CD4-positive, alpha-beta memory T cell (primary cell): ENCODE results near the gene GORASP1. TPM values are rescaled to one million over a fixed set of nuclear protein-coding genes. Genes with fewer than 3 reads are reported as not detected.

Source experiments
- CTCF ChIA-PET: fragments of 350-600 bp; sonication (Branson Sonifier 250); formaldehyde crosslinking; loops from one replicate; lab custom pipeline; 2021; ENCODE audit warnings: inconsistent platforms; ENCODE audit not compliant: partially characterized antibody; lab: Charles Lee
- POLR2A ChIA-PET: fragments of 350-600 bp; sonication (Branson Sonifier 250); formaldehyde crosslinking; loops from one replicate; lab custom pipeline; 2021; ENCODE audit not compliant: partially characterized antibody; lab: Charles Lee
- DNase-seq, 5 donors: peaks; one replicate each; pipeline versions ENCODE4 v3.0.0 to v3.0.0-alpha.2; 2020 to 2022; ENCODE audit warnings: mixed read lengths in 1 of 5
- H3K27ac ChIP-seq: one replicate; pipeline ENCODE4 v1.7.0; 2013; ENCODE audit warnings: low read depth, low read length
- H3K27me3 ChIP-seq: 2 replicates; pipeline ENCODE4 v1.7.0; 2013; ENCODE audit warnings: mild to moderate bottlenecking, low read length, moderate library complexity; ENCODE audit not compliant: insufficient read depth
- H3K36me3 ChIP-seq: 2 replicates; pipeline ENCODE4 v1.7.0; 2013; ENCODE audit warnings: mild to moderate bottlenecking, low read length, moderate library complexity; ENCODE audit not compliant: insufficient read depth
- H3K4me1 ChIP-seq: 2 replicates; pipeline ENCODE4 v1.7.0; 2013; ENCODE audit warnings: mild to moderate bottlenecking, low read length, moderate library complexity; ENCODE audit not compliant: insufficient read depth
- H3K4me3 ChIP-seq, 2 donors: one replicate each; pipeline ENCODE4 v1.7.0; 2013; ENCODE audit warnings: low read length in 2 of 2, mild to moderate bottlenecking in 1 of 2
- H3K9me3 ChIP-seq, 2 donors: one replicate each; pipeline ENCODE4 v1.7.0; 2013; ENCODE audit warnings: low read length in 2 of 2, control low read depth in 1 of 2; ENCODE audit not compliant: control insufficient read depth in 1 of 2
- H3K27ac Mint-ChIP-seq, 7 donors: one replicate each; pipeline ENCODE4 v1.8.0; 2020 to 2021; ENCODE audit warnings: mixed read lengths in 7 of 7, mild to moderate bottlenecking in 6 of 7, inconsistent platforms in 3 of 7, moderate library complexity in 3 of 7
- H3K27me3 Mint-ChIP-seq, 2 donors: one replicate each; pipeline ENCODE4 v1.8.0; 2020 to 2021; ENCODE audit warnings: mixed read lengths in 2 of 2
- H3K36me3 Mint-ChIP-seq, 2 donors: one replicate each; pipeline ENCODE4 v1.8.0; 2020 to 2021; ENCODE audit warnings: mixed read lengths in 2 of 2, inconsistent platforms in 1 of 2, mild to moderate bottlenecking in 1 of 2
- H3K4me1 Mint-ChIP-seq, 4 donors: one replicate each; pipeline ENCODE4 v1.8.0; 2020 to 2021; ENCODE audit warnings: mixed read lengths in 4 of 4, mild to moderate bottlenecking in 1 of 4
- H3K4me3 Mint-ChIP-seq, 8 donors: one replicate each; pipeline ENCODE4 v1.8.0; 2020 to 2021; ENCODE audit warnings: mixed read lengths in 8 of 8, mild to moderate bottlenecking in 7 of 8, moderate library complexity in 6 of 8, inconsistent platforms in 3 of 8
- H3K9me3 Mint-ChIP-seq, 8 donors: one replicate each; pipeline ENCODE4 v1.8.0; 2020 to 2021; ENCODE audit warnings: mixed read lengths in 8 of 8, mild to moderate bottlenecking in 5 of 8, inconsistent platforms in 3 of 8, moderate library complexity in 1 of 8
- intact Hi-C: fragments of 100-400 bp; cut with micrococcal nuclease; formaldehyde crosslinking; loops from one replicate; pipeline ENCODE4 v1.15.1; 2023
- polyA plus RNA-seq, 2 donors: library from polyadenylated mRNA; unstranded; fragments of 300-500 nt; fragmentation: Illumina TruSeq; gene quantifications; one replicate each; pipeline ENCODE4 v1.2.3, GENCODE V29; 2021
- total RNA-seq, 2 experiments: library from RNA; stranded (reverse); gene quantifications; one replicate each; pipeline ENCODE4 v1.2.3, GENCODE V29; 2021

The GORASP1 gene
- total and polyA plus RNA-seq, 4 experiments from 2014 or later, result 21.5 to 58.4 (median 39.6) TPM

DNA sequence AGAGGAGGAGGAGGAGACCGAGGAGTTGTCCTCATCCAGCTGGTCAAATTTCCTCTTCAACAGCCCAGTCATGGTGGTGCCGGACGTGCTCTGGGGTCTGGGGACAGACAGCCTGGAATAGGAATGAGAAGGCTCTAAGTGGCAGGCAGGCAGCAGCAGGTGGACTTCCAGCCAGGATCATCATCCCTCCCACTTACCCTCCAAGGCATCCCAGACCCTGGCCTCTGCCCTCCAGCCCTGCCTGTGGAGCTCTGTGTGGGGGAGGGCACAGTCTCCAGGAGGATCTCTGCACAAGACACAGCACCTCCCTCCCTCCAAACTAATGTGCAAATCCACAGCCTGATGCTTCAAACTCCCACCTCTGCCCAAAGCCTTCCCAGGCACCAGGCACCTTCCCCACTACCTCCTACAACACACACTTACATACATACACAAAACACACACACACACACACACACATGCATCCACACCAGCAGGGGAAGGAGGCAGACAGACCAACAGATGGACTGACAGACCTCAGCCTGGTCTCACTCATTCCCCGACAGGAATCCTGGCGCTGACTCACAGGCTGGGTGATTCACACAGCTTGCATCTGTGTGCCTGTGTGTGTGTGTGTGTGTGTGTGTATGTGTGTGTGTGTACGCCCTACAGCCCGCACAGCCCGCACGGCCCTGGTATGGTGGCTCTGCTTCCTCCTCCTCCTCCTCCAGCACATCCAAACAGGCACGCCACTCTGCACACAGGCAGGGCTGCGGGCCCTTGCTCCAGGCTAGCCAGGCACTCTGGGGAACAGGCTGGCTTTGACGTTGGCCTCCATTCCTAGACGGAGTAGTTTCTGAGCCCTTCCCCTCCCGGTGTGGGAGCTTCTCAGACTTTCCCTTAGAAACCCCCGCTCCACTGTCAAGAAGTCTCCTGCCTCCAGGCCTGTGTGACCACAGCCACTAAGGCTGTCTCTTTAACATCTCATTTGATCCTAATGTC, 39.5 kb upstream of the GORASP1 start:
- peak overlapping the region; percentile 69 for H3K27ac ChIP-seq
- H3K36me3 ChIP-seq, result peaks cover 46% of the 10 kb centered on the region
- intact Hi-C loops, result no loop called here
- no peaks in the 10 kb centered on the region for H3K9me3 ChIP-seq
- peaks cover 41 to 86% of the 10 kb centered on the region in 2 donors for H3K36me3 Mint-ChIP-seq
- H3K27me3 ChIP-seq, result no peaks in the 10 kb centered on the region
- peak overlapping the region; percentile 25 to 26 for H3K4me3 ChIP-seq
- peak overlapping the region; percentile 79 to 99 (median 86) for H3K4me3 Mint-ChIP-seq
- peak overlapping the region; percentile 97 to 100 (median 99) for H3K27ac Mint-ChIP-seq
- peak in 3 of 5 donors; percentile 48 to 85 (median 57) for DNase-seq
- ChIA-PET POLR2A (interaction anchor here (1.0 to 2.5 kb wide), 10 partner anchors 11 to 260 kb away, joined by 3 to 10 read pairs (median 4); partner anchors contain the start of gene RPSA), CTCF (interaction anchor here (1.0 to 3.2 kb wide), 7 partner anchors 19 to 145 kb away, joined by 3 to 30 read pairs (median 8); partner anchors contain the start of gene TTC21A)
- no peaks in the 10 kb centered on the region for H3K27me3 Mint-ChIP-seq
- H3K4me1 Mint-ChIP-seq, result peaks cover 55 to 93% (median 67%) of the 10 kb centered on the region in 4 donors
- peaks cover 61% of the 10 kb centered on the region for H3K4me1 ChIP-seq
- H3K9me3 Mint-ChIP-seq, result peaks cover 0 to 6% (median 0%) of the 10 kb centered on the region in 8 donors

DNA sequence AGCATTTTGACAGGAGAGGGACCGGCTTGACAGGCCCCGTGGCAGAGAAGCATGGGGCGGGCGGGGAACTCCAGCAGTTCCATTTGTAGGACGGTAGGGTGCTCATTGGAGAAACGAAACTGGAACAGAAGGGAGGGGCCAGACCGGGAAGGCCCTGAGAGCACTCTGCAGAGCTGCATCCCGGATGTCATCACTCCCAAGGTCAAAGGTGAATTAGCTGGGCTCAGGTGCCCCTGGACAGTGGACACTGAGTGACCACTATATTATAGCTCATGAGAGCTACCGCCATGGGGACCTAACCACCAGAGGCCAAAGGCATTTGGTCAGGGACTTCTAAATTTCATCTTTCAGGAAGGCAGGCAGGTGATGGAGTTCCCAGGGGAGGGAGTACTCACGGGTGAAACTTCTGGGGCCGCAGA, 38.7 kb upstream of the GORASP1 start:
- H3K36me3 Mint-ChIP-seq, result peaks cover 41 to 90% of the 10 kb centered on the region in 2 donors
- H3K27ac Mint-ChIP-seq, result peak overlapping the region; percentile 64 to 100 (median 99)
- peaks cover 49 to 93% (median 59%) of the 10 kb centered on the region in 4 donors for H3K4me1 Mint-ChIP-seq
- H3K9me3 Mint-ChIP-seq, result peaks cover 0 to 8% (median 0%) of the 10 kb centered on the region in 8 donors
- intact Hi-C loops, result no loop called here
- H3K27me3 Mint-ChIP-seq, result no peaks in the 10 kb centered on the region
- peaks cover 56% of the 10 kb centered on the region for H3K4me1 ChIP-seq
- H3K9me3 ChIP-seq, result no peaks in the 10 kb centered on the region
- POLR2A ChIA-PET, result interaction anchor here (1.2 to 2.5 kb wide), 2 partner anchors 10 to 20 kb away, joined by 4 to 10 read pairs; no protein-coding TSS in a partner anchor
- H3K27ac ChIP-seq, result peak overlapping the region; percentile 69
- H3K4me3 ChIP-seq, result no peak overlapping the region
- peak overlapping the region; percentile 25 to 99 (median 86) for H3K4me3 Mint-ChIP-seq
- H3K36me3 ChIP-seq, result peaks cover 49% of the 10 kb centered on the region
- DNase-seq, result no peak
- CTCF ChIA-PET, result interaction anchor here (1.2 to 3.2 kb wide), 4 partner anchors 18 to 142 kb away, joined by 4 to 30 read pairs (median 12); partner anchors contain the start of gene TTC21A
- no peaks in the 10 kb centered on the region for H3K27me3 ChIP-seq

DNA sequence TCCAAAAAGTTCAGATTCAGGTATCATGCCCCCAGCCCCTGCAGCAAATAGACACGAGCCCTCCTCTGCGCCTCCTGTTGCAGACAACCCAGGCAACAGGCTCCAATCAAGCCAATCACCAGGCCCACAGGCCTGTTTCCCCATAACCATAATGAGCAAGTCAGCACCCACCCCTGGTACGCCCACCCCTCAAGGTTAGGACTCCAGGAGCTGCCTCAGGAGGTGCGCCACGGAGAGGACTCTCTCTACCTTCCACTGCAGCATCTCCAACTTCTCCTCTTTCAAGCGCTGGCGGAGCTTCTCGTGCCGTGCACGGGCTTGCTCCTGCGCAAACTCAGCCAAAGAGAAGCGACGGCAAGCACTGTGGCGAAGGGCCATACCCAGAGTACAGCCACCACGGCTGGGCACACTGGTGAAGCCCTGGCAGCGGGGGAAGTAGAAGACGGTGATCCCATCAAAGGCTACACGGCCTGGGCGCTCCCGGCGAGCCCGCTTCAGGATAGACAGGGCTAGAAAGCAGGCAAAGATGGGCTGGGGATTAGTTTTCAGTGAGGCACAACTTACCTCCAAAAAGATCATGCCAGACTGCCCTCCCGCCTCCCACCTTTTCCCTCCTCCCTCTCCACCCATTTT, 37.4 kb upstream of the GORASP1 start:
- peaks cover 41 to 89% of the 10 kb centered on the region in 2 donors for H3K36me3 Mint-ChIP-seq
- no peak for DNase-seq
- peaks cover 37 to 88% (median 50%) of the 10 kb centered on the region in 4 donors for H3K4me1 Mint-ChIP-seq
- peak overlapping the region in 6 of 7 donors; percentile 8 to 97 (median 46) for H3K27ac Mint-ChIP-seq
- Histone ChIP-seq H3K4me1 (peaks cover 44% of the 10 kb centered on the region), H3K36me3 (peaks cover 49% of the 10 kb centered on the region), H3K9me3 (no peaks in the 10 kb centered on the region), H3K4me3 (no peak overlapping the region), H3K27me3 (no peaks in the 10 kb centered on the region), H3K27ac (no peak overlapping the region)
- peaks cover 0 to 8% (median 0%) of the 10 kb centered on the region in 8 donors for H3K9me3 Mint-ChIP-seq
- H3K4me3 Mint-ChIP-seq, result peak overlapping the region in 2 of 8 donors; percentile 59 to 60
- H3K27me3 Mint-ChIP-seq, result no peaks in the 10 kb centered on the region
- POLR2A ChIA-PET, result no interaction called here
- intact Hi-C loops, result no loop called here
- CTCF ChIA-PET, result interaction anchor here (3.2 kb wide), 1 partner anchor 17 kb away, joined by 30 read pairs; no protein-coding TSS in a partner anchor

DNA sequence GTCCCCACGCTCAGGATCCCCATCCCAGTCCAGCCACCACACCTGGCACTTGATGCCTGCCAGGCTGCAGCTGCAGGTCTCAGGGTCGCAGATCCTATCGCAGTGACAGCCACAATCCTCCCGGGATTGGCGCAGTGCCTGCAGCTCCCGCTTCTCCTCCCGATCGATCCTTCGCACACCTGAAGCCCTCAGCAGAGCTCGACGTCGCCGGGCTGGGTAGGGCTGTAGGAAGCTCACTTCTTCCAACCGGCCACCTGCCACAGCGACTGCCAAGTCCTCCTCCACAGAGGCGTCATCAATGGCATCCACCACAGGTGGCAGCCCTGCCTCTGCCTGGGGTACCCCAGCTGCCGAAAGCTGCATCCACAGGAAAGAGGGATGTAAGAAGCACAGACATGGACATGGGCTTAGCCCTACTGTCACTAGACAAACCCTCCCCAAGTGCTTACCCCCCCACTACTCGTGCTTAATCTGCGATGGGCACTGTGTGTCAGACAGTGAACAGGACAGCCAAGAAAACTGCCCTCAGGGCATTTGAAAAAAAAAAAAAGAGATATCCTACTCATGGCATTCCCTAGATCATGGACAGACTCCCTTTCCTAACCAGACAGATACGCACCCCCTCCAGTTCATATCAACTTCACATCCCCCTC, 36.8 kb upstream of the GORASP1 start:
- Histone ChIP-seq H3K4me1 (peaks cover 37% of the 10 kb centered on the region), H3K36me3 (peaks cover 49% of the 10 kb centered on the region), H3K27me3 (no peaks in the 10 kb centered on the region), H3K9me3 (no peaks in the 10 kb centered on the region), H3K4me3 (no peak overlapping the region), H3K27ac (no peak overlapping the region)
- Mint-ChIP-seq H3K27ac (peak overlapping the region in 5 of 7 donors; percentile 31 to 97 (median 69)), H3K9me3 (peaks cover 0 to 6% (median 0%) of the 10 kb centered on the region in 8 donors), H3K4me1 (peaks cover 30 to 82% (median 43%) of the 10 kb centered on the region in 4 donors), H3K4me3 (peak overlapping the region in 2 of 8 donors; percentile 59 to 60), H3K27me3 (no peaks in the 10 kb centered on the region), H3K36me3 (peaks cover 41 to 91% of the 10 kb centered on the region in 2 donors)
- no peak for DNase-seq
- intact Hi-C loops, result no loop called here
- POLR2A ChIA-PET, result no interaction called here
- CTCF ChIA-PET, result interaction anchor here (1.5 kb wide), 1 partner anchor 144 kb away, joined by 3 read pairs; no protein-coding TSS in a partner anchor

DNA sequence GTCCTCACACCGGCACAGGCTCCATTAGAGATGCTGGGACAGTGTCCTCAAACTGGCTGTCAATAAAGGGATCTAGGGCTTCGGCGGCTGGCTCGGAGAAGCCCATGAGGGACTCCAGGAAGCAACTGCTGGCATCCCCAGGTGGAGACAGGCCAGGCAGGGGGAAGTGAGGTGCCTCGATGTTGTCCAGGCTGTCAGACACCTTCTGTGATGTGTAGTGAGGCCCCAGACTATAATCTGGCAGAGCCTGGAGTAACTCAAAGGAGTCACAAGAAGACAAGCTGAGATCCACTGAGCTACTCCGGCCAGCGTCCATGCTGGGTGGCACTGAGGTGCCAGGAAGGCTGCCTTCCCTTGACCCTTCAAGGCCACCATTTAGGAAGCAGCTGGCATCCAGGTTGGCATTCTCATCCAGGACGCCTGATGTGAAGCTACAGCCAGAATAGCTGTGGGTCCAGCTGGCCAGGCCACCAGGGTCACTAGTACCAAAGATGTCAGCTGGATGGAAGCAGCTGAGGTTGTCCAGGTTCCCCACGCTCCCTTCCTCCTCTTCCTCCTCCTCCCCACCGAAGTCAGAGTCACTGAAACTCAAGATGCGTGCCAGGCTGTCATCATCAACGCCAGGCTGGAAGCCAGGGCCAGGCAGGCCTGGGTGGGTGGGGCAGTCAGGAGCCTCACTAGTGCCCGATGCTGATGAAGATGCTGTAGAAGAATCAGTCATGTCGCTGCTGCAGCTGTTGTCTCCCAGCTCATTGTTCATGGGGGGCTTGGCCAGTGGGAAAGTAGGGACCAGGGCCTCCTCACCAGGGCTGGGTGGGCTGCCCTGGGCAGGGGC, 35.8 kb upstream of the GORASP1 start:
- H3K4me3 Mint-ChIP-seq, result peak overlapping the region in 1 of 8 donors; percentile 54
- no peak overlapping the region for H3K4me3 ChIP-seq
- peaks cover 21 to 73% (median 34%) of the 10 kb centered on the region in 4 donors for H3K4me1 Mint-ChIP-seq
- H3K27me3 ChIP-seq, result no peaks in the 10 kb centered on the region
- peaks cover 0 to 6% (median 0%) of the 10 kb centered on the region in 8 donors for H3K9me3 Mint-ChIP-seq
- DNase-seq, result no peak
- intact Hi-C loops, result no loop called here
- peaks cover 41 to 82% of the 10 kb centered on the region in 2 donors for H3K36me3 Mint-ChIP-seq
- peaks cover 28% of the 10 kb centered on the region for H3K4me1 ChIP-seq
- H3K27ac Mint-ChIP-seq, result peak overlapping the region in 6 of 7 donors; percentile 12 to 97 (median 40)
- ChIA-PET CTCF (interaction anchor here (0.8 to 1.5 kb wide), 3 partner anchors 15 to 145 kb away, joined by 3 read pairs; no protein-coding TSS in a partner anchor), POLR2A (interaction anchor here (0.8 kb wide), 1 partner anchor 35 kb away, joined by 6 read pairs; no protein-coding TSS in a partner anchor)
- H3K9me3 ChIP-seq, result no peaks in the 10 kb centered on the region
- H3K27me3 Mint-ChIP-seq, result no peaks in the 10 kb centered on the region
- no peak overlapping the region for H3K27ac ChIP-seq
- H3K36me3 ChIP-seq, result peaks cover 49% of the 10 kb centered on the region

DNA sequence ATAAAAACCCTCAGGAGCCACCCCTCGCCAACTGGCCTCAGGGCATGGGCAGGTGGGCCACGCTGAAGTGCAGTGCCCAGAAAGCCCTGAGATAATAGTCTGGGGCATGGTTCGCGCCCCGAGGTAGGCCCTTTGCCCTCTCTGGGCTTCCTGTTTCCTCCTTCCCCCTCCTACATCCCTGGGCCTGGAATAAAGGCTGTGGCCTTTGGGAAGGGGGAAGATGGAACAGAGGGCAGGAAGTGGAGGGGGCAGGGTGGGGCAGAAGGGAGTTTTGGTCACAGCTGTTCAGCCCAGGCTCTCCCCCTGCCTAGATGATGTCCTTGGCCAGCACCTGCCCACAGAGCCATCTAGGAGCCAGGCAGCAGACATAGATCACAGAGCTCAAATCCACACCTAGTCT, 34.6 kb upstream of the GORASP1 start:
- peaks cover 49% of the 10 kb centered on the region for H3K36me3 ChIP-seq
- H3K4me1 Mint-ChIP-seq, result peaks cover 10 to 66% (median 25%) of the 10 kb centered on the region in 4 donors
- no peaks in the 10 kb centered on the region for H3K27me3 Mint-ChIP-seq
- H3K4me1 ChIP-seq, result peaks cover 16% of the 10 kb centered on the region
- no peak overlapping the region for H3K4me3 ChIP-seq
- ChIA-PET CTCF (interaction anchor here (1.1 to 1.5 kb wide), 2 partner anchors 14 to 146 kb away, joined by 3 to 7 read pairs; no protein-coding TSS in a partner anchor), POLR2A (no interaction called here)
- peaks cover 0 to 10% (median 0%) of the 10 kb centered on the region in 8 donors for H3K9me3 Mint-ChIP-seq
- peak overlapping the region in 4 of 7 donors; percentile 35 to 97 (median 65) for H3K27ac Mint-ChIP-seq
- no peak for DNase-seq
- intact Hi-C loops, result no loop called here
- no peak overlapping the region for H3K27ac ChIP-seq
- no peaks in the 10 kb centered on the region for H3K9me3 ChIP-seq
- peak overlapping the region in 1 of 8 donors; percentile 39 for H3K4me3 Mint-ChIP-seq
- H3K27me3 ChIP-seq, result no peaks in the 10 kb centered on the region
- peaks cover 41 to 74% of the 10 kb centered on the region in 2 donors for H3K36me3 Mint-ChIP-seq
